Activated naive CD8-positive, alpha-beta T cell treated with anti-CD3 and anti-CD28 coated beads, Interleukin-2, amount 10 ng/mL, durations not matched to agents 7 days and 5 days (primary cell): Measurements from ENCODE around the gene ELMO1. TPM values are rescaled to one million over a fixed set of nuclear protein-coding genes. Genes with fewer than 3 reads are reported as not detected.

Experiments
- ATAC-seq: fragments of 150-1000 bp; cut with Tn5 transposase; one replicate; pipeline ENCODE4 v1.10.0; 2021; ENCODE audit warnings: low read depth, moderate library complexity
- POLR2A ChIA-PET: fragments of 350-600 bp; sonication (Branson Sonifier 250); formaldehyde crosslinking; loops from one replicate; lab custom pipeline; 2021; ENCODE audit warnings: antibody characterized with exemption; lab: Charles Lee
- DNase-seq: peaks from one replicate; pipeline ENCODE4 v3.0.0; 2021
- H3K27ac Mint-ChIP-seq: one replicate; pipeline ENCODE4 v1.8.0; 2022; ENCODE audit warnings: mild to moderate bottlenecking, mixed read lengths
- H3K27me3 Mint-ChIP-seq: one replicate; pipeline ENCODE4 v1.8.0; 2022; ENCODE audit warnings: mild to moderate bottlenecking, moderate library complexity, mixed read lengths
- H3K36me3 Mint-ChIP-seq: one replicate; pipeline ENCODE4 v1.8.0; 2021; ENCODE audit warnings: mild to moderate bottlenecking, mixed read lengths
- H3K4me1 Mint-ChIP-seq: one replicate; pipeline ENCODE4 v1.8.0; 2021; ENCODE audit warnings: mixed read lengths
- H3K4me3 Mint-ChIP-seq: one replicate; pipeline ENCODE4 v1.8.0; 2022; ENCODE audit warnings: mild to moderate bottlenecking, moderate library complexity, mixed read lengths
- H3K9me3 Mint-ChIP-seq: one replicate; pipeline ENCODE4 v1.8.0; 2021; ENCODE audit warnings: mixed read lengths
- total RNA-seq, 2 experiments: library from RNA; stranded (reverse); gene quantifications; one replicate each; pipeline ENCODE4 v1.2.3, GENCODE V29; 2021

Gene ELMO1
- total RNA-seq, 2 experiments from 2014 or later = 73.4 to 78.6 TPM

- Mint-ChIP-seq H3K36me3 (peaks cover 60% of the 10 kb centered on the region), H3K27ac (no peak overlapping the region), H3K4me1 (peaks cover 6% of the 10 kb centered on the region)
Observed at GRCh38 chr7:36851382-36851781, 597.3 kb downstream of the ELMO1 start.

GRCh38 chr7:36847946-36848345, 600.7 kb downstream of the ELMO1 start:
- Mint-ChIP-seq H3K36me3 (peaks cover 48% of the 10 kb centered on the region), H3K27me3 (no peaks in the 10 kb centered on the region), H3K4me3 (no peak overlapping the region), H3K27ac (no peak overlapping the region), H3K9me3 (peaks cover 20% of the 10 kb centered on the region), H3K4me1 (peaks cover 7% of the 10 kb centered on the region)
- POLR2A ChIA-PET = no interaction called here
- no peak for DNase-seq
- no peak for ATAC-seq

More at GRCh38 chr7:36851382-36851781, 597.3 kb downstream of the ELMO1 start:
- ATAC-seq = no peak
- H3K4me3 Mint-ChIP-seq = no peak overlapping the region
- DNase-seq = no peak
- POLR2A ChIA-PET = no interaction called here
- peaks cover 19% of the 10 kb centered on the region for H3K9me3 Mint-ChIP-seq
- H3K27me3 Mint-ChIP-seq = no peaks in the 10 kb centered on the region

- POLR2A ChIA-PET = no interaction called here
- no peak for DNase-seq
- H3K36me3 Mint-ChIP-seq = peaks cover 34% of the 10 kb centered on the region
Observed at GRCh38 chr7:36844374-36844773, 604.3 kb downstream of the ELMO1 start.

GRCh38 chr7:36840904-36841303, 607.8 kb downstream of the ELMO1 start:
- POLR2A ChIA-PET = interaction anchor here (0.5 kb wide), 1 partner anchor 44 kb away, joined by 4 read pairs; no protein-coding TSS in a partner anchor
- H3K36me3 Mint-ChIP-seq = peaks cover 22% of the 10 kb centered on the region
- no peak overlapping the region for H3K4me3 Mint-ChIP-seq
- no peaks in the 10 kb centered on the region for H3K27me3 Mint-ChIP-seq
- H3K4me1 Mint-ChIP-seq = peaks cover 2% of the 10 kb centered on the region
- H3K9me3 Mint-ChIP-seq = peaks cover 7% of the 10 kb centered on the region
- ATAC-seq = no peak
- H3K27ac Mint-ChIP-seq = no peak overlapping the region
- no peak for DNase-seq

More at GRCh38 chr7:36844374-36844773, 604.3 kb downstream of the ELMO1 start:
- Mint-ChIP-seq H3K4me1 (peaks cover 2% of the 10 kb centered on the region), H3K27ac (no peak overlapping the region), H3K9me3 (peaks cover 15% of the 10 kb centered on the region), H3K27me3 (no peaks in the 10 kb centered on the region), H3K4me3 (no peak overlapping the region)
- ATAC-seq = no peak

- POLR2A ChIA-PET = no interaction called here
- H3K4me1 Mint-ChIP-seq = peaks cover 2% of the 10 kb centered on the region
- H3K27me3 Mint-ChIP-seq = no peaks in the 10 kb centered on the region
- no peak for ATAC-seq
- no peak overlapping the region for H3K27ac Mint-ChIP-seq
- H3K9me3 Mint-ChIP-seq = peaks cover 8% of the 10 kb centered on the region
- H3K4me3 Mint-ChIP-seq = no peak overlapping the region
- H3K36me3 Mint-ChIP-seq = peaks cover 18% of the 10 kb centered on the region
- no peak for DNase-seq
Observed at GRCh38 chr7:36838616-36839225, 609.9 kb downstream of the ELMO1 start.

- POLR2A ChIA-PET = no interaction called here
- H3K27me3 Mint-ChIP-seq = no peaks in the 10 kb centered on the region
- peaks cover 14% of the 10 kb centered on the region for H3K36me3 Mint-ChIP-seq
- no peak overlapping the region for H3K27ac Mint-ChIP-seq
- H3K4me3 Mint-ChIP-seq = no peak overlapping the region
- H3K9me3 Mint-ChIP-seq = peaks cover 13% of the 10 kb centered on the region
- ATAC-seq (no peak), DNase-seq (no peak)
- no peaks in the 10 kb centered on the region for H3K4me1 Mint-ChIP-seq
Observed at GRCh38 chr7:36831049-36831448, 617.6 kb downstream of the ELMO1 start.

GRCh38 chr7:36827726-36828703, 620.6 kb downstream of the ELMO1 start:
- H3K4me1 Mint-ChIP-seq = no peaks in the 10 kb centered on the region
- DNase-seq = no peak
- no peak overlapping the region for H3K4me3 Mint-ChIP-seq
- no peak for ATAC-seq
- H3K9me3 Mint-ChIP-seq = peaks cover 9% of the 10 kb centered on the region
- no peak overlapping the region for H3K27ac Mint-ChIP-seq
- POLR2A ChIA-PET = interaction anchor here (0.6 kb wide), 1 partner anchor 87 kb away, joined by 3 read pairs; no protein-coding TSS in a partner anchor
- H3K36me3 Mint-ChIP-seq = peaks cover 10% of the 10 kb centered on the region
- no peaks in the 10 kb centered on the region for H3K27me3 Mint-ChIP-seq

GRCh38 chr7:36825501-36825900, 623.2 kb downstream of the ELMO1 start:
- ATAC-seq (no peak), DNase-seq (no peak)
- POLR2A ChIA-PET = no interaction called here

GRCh38 chr7:36823353-36823752, 625.3 kb downstream of the ELMO1 start:
- no peaks in the 10 kb centered on the region for H3K4me1 Mint-ChIP-seq
- ATAC-seq (no peak), DNase-seq (no peak)
- H3K4me3 Mint-ChIP-seq = no peak overlapping the region
- no peak overlapping the region for H3K27ac Mint-ChIP-seq
- H3K36me3 Mint-ChIP-seq = peaks cover 8% of the 10 kb centered on the region
- POLR2A ChIA-PET = no interaction called here
- H3K27me3 Mint-ChIP-seq = peaks cover 2% of the 10 kb centered on the region
- peaks cover 7% of the 10 kb centered on the region for H3K9me3 Mint-ChIP-seq

More at GRCh38 chr7:36825501-36825900, 623.2 kb downstream of the ELMO1 start:
- no peaks in the 10 kb centered on the region for H3K4me1 Mint-ChIP-seq
- no peak overlapping the region for H3K27ac Mint-ChIP-seq
- H3K9me3 Mint-ChIP-seq = peaks cover 10% of the 10 kb centered on the region
- H3K4me3 Mint-ChIP-seq = no peak overlapping the region
- peaks cover 2% of the 10 kb centered on the region for H3K27me3 Mint-ChIP-seq
- peaks cover 9% of the 10 kb centered on the region for H3K36me3 Mint-ChIP-seq

- Mint-ChIP-seq H3K27me3 (peaks cover 2% of the 10 kb centered on the region), H3K36me3 (peaks cover 8% of the 10 kb centered on the region), H3K4me3 (no peak overlapping the region), H3K4me1 (peaks cover 1% of the 10 kb centered on the region), H3K9me3 (peaks cover 7% of the 10 kb centered on the region), H3K27ac (no peak overlapping the region)
- no peak for ATAC-seq
- POLR2A ChIA-PET = no interaction called here
- no peak for DNase-seq
Observed at GRCh38 chr7:36821617-36822016, 627.0 kb downstream of the ELMO1 start.

GRCh38 chr7:36820527-36821170, 628.0 kb downstream of the ELMO1 start:
- H3K4me3 Mint-ChIP-seq = no peak overlapping the region
- H3K27ac Mint-ChIP-seq = no peak overlapping the region
- H3K36me3 Mint-ChIP-seq = peaks cover 14% of the 10 kb centered on the region
- peaks cover 1% of the 10 kb centered on the region for H3K4me1 Mint-ChIP-seq
- H3K27me3 Mint-ChIP-seq = peaks cover 2% of the 10 kb centered on the region
- ATAC-seq = no peak
- DNase-seq = no peak
- POLR2A ChIA-PET = no interaction called here
- peaks cover 10% of the 10 kb centered on the region for H3K9me3 Mint-ChIP-seq

- H3K27me3 Mint-ChIP-seq = peaks cover 2% of the 10 kb centered on the region
- H3K4me1 Mint-ChIP-seq = peaks cover 1% of the 10 kb centered on the region
- H3K4me3 Mint-ChIP-seq = no peak overlapping the region
- H3K27ac Mint-ChIP-seq = no peak overlapping the region
- POLR2A ChIA-PET = no interaction called here
- ATAC-seq (no peak), DNase-seq (no peak)
- peaks cover 14% of the 10 kb centered on the region for H3K36me3 Mint-ChIP-seq
- H3K9me3 Mint-ChIP-seq = peaks cover 11% of the 10 kb centered on the region
Observed at GRCh38 chr7:36819639-36820038, 629.0 kb downstream of the ELMO1 start.

- Mint-ChIP-seq H3K27ac (no peak overlapping the region), H3K9me3 (peaks cover 4% of the 10 kb centered on the region), H3K36me3 (peaks cover 14% of the 10 kb centered on the region), H3K4me3 (no peak overlapping the region), H3K4me1 (peaks cover 7% of the 10 kb centered on the region), H3K27me3 (no peaks in the 10 kb centered on the region)
- POLR2A ChIA-PET = no interaction called here
- DNase-seq (no peak), ATAC-seq (no peak)
Observed at GRCh38 chr7:36814311-36814710, 634.4 kb downstream of the ELMO1 start.
